H9 (cell line): ENCODE data around the gene POLR3F. TPM values are rescaled to one million over a fixed set of nuclear protein-coding genes. Genes with fewer than 3 reads are reported as not detected.

Experiments
- DNase-seq: peaks from one replicate; pipeline ENCODE4 v3.0.0-alpha.2; 2017
- H2AFZ ChIP-seq: one replicate; pipeline ENCODE4 v1.6.1; 2013; ENCODE audit warnings: mild to moderate bottlenecking, low read length, control low read depth, moderate library complexity
- H2AK5ac ChIP-seq: 2 replicates; pipeline ENCODE4 v1.6.1; 2013; ENCODE audit warnings: low read length, control low read depth, mixed read lengths; ENCODE audit not compliant: insufficient read length
- H2BK120ac ChIP-seq: one replicate; pipeline ENCODE4 v1.6.1; 2013; ENCODE audit warnings: low read depth, mild to moderate bottlenecking, low read length, control low read depth, inconsistent platforms; ENCODE audit not compliant: poor library complexity, severe bottlenecking
- H2BK12ac ChIP-seq: 2 replicates; pipeline ENCODE4 v1.6.1; 2013; ENCODE audit warnings: low read length, control low read depth, mixed read lengths, low read depth; ENCODE audit not compliant: insufficient read length
- H2BK15ac ChIP-seq: 2 replicates; pipeline ENCODE4 v1.6.1; 2013; ENCODE audit warnings: low read depth, low read length, control low read depth
- H2BK20ac ChIP-seq: one replicate; pipeline ENCODE4 v1.6.1; 2013; ENCODE audit warnings: low read depth, mild to moderate bottlenecking, low read length, control low read depth, inconsistent platforms; ENCODE audit not compliant: poor library complexity, severe bottlenecking
- H2BK5ac ChIP-seq: 2 replicates; pipeline ENCODE4 v1.6.1; 2013; ENCODE audit warnings: low read length, control low read depth, mixed read lengths; ENCODE audit not compliant: insufficient read length
- H3K14ac ChIP-seq: 2 replicates; pipeline ENCODE4 v1.6.1; 2013; ENCODE audit warnings: low read length, control low read depth; ENCODE audit not compliant: insufficient read depth
- H3K18ac ChIP-seq: 2 replicates; pipeline ENCODE4 v1.6.1; 2013; ENCODE audit warnings: low read depth, mild to moderate bottlenecking, mixed read lengths, low read length, control low read depth; ENCODE audit not compliant: insufficient read length
- H3K23ac ChIP-seq: 2 replicates; pipeline ENCODE4 v1.6.1; 2013; ENCODE audit warnings: low read length, control low read depth, mixed read lengths, low read depth; ENCODE audit not compliant: insufficient read length
- H3K23me2 ChIP-seq: 2 replicates; pipeline ENCODE4 v1.6.1; 2013; ENCODE audit warnings: low read depth, mild to moderate bottlenecking, mixed read lengths, low read length, control low read depth; ENCODE audit not compliant: insufficient read length, poor library complexity, severe bottlenecking
- H3K27ac ChIP-seq: 2 replicates; pipeline ENCODE4 v1.5.1; 2013; ENCODE audit warnings: low read length, control low read depth, mixed read lengths, low read depth; ENCODE audit not compliant: insufficient read length
- H3K27me3 ChIP-seq: 2 replicates; pipeline ENCODE4 v1.6.1; 2013; ENCODE audit warnings: low read length, control low read depth, inconsistent platforms; ENCODE audit not compliant: insufficient read depth
- H3K4ac ChIP-seq: 2 replicates; pipeline ENCODE4 v1.6.1; 2013; ENCODE audit warnings: low read depth, mild to moderate bottlenecking, control low read depth, inconsistent platforms, low read length, moderate library complexity
- H3K4me1 ChIP-seq: 2 replicates; pipeline ENCODE4 v1.6.1; 2013; ENCODE audit warnings: low read length, control low read depth, inconsistent platforms; ENCODE audit not compliant: insufficient read depth
- H3K4me2 ChIP-seq: 2 replicates; pipeline ENCODE4 v1.6.1; 2013; ENCODE audit warnings: low read length, control low read depth, mixed read lengths; ENCODE audit not compliant: insufficient read length, insufficient read depth
- H3K56ac ChIP-seq: 2 replicates; pipeline ENCODE4 v1.6.1; 2013; ENCODE audit warnings: low read depth, mild to moderate bottlenecking, mixed read lengths, low read length, control low read depth; ENCODE audit not compliant: insufficient read length
- H3K79me1 ChIP-seq: 2 replicates; pipeline ENCODE4 v1.6.1; 2013; ENCODE audit warnings: low read depth, mild to moderate bottlenecking, moderate library complexity, low read length, control low read depth, inconsistent platforms; ENCODE audit not compliant: insufficient read depth, poor library complexity, severe bottlenecking
- H3K79me2 ChIP-seq: 2 replicates; pipeline ENCODE4 v1.6.1; 2013; ENCODE audit warnings: low read length, control low read depth, inconsistent platforms; ENCODE audit not compliant: insufficient read depth
- H3K9ac ChIP-seq: 2 replicates; pipeline ENCODE4 v1.6.1; 2013; ENCODE audit warnings: low read length, control low read depth, mixed read lengths; ENCODE audit not compliant: insufficient read length; ENCODE audit errors: extremely low read depth
- H3K9me3 ChIP-seq: one replicate; pipeline ENCODE4 v1.6.1; 2013; ENCODE audit warnings: low read depth, low read length, inconsistent platforms; ENCODE audit not compliant: control insufficient read depth
- H3T11ph ChIP-seq: one replicate; pipeline ENCODE4 v1.6.1; 2013; ENCODE audit warnings: mild to moderate bottlenecking, low read length, control low read depth, inconsistent platforms
- H4K20me1 ChIP-seq: one replicate; pipeline ENCODE4 v1.6.1; 2013; ENCODE audit not compliant: control insufficient read depth, insufficient read length, insufficient read depth
- H4K5ac ChIP-seq: 2 replicates; pipeline ENCODE4 v1.6.1; 2013; ENCODE audit warnings: low read depth, mild to moderate bottlenecking, mixed read lengths, low read length, control low read depth; ENCODE audit not compliant: insufficient read length
- H4K8ac ChIP-seq: replicated peaks from 2 replicates; pipeline ENCODE4 v1.6.1; 2013; ENCODE audit warnings: low read length, control low read depth, mixed read lengths, low read depth; ENCODE audit not compliant: insufficient read length
- H4K91ac ChIP-seq: 2 replicates; pipeline ENCODE4 v1.6.1; 2013; ENCODE audit warnings: low read depth, mild to moderate bottlenecking, moderate library complexity, mixed read lengths, low read length, control low read depth; ENCODE audit not compliant: insufficient read length
- H3K27ac Mint-ChIP-seq, 3 experiments: 2 replicates in 2 of 3; 3 replicates in 1 of 3; pipeline ENCODE4 v1.8.0; 2020 to 2021; ENCODE audit warnings: mixed read lengths in 3 of 3, mild to moderate bottlenecking in 1 of 3, moderate library complexity in 1 of 3
- H3K27me3 Mint-ChIP-seq: 2 replicates; pipeline ENCODE4 v1.8.0; 2021; ENCODE audit warnings: low read depth, mild to moderate bottlenecking, moderate library complexity, mixed read lengths
- H3K36me3 Mint-ChIP-seq, 3 experiments: 2 replicates in 2 of 3; 3 replicates in 1 of 3; pipeline ENCODE4 v1.8.0; 2020 to 2021; ENCODE audit warnings: low read depth in 3 of 3, mixed read lengths in 3 of 3; ENCODE audit not compliant: insufficient read depth in 1 of 3
- H3K4me1 Mint-ChIP-seq, 2 experiments: 2 replicates each; pipeline ENCODE4 v1.8.0; 2020; ENCODE audit warnings: mixed read lengths in 2 of 2
- H3K4me3 Mint-ChIP-seq, 2 experiments: 2 replicates in 1 of 2; 3 replicates in 1 of 2; pipeline ENCODE4 v1.8.0; 2020 to 2021; ENCODE audit warnings: mild to moderate bottlenecking in 2 of 2, mixed read lengths in 2 of 2, moderate library complexity in 1 of 2
- H3K9me3 Mint-ChIP-seq, 2 experiments: 2 replicates in 1 of 2; 3 replicates in 1 of 2; pipeline ENCODE4 v1.8.0; 2020; ENCODE audit warnings: mild to moderate bottlenecking in 2 of 2, mixed read lengths in 2 of 2, moderate library complexity in 1 of 2
- WGBS: extraction: QIAGEN DNeasy Blood & Tissue Kit; methylation state at CpG from one replicate; pipeline ENCODE4 v1.1.7; 2013; ENCODE audit warnings: missing lambda C conversion rate, low lambda C conversion rate, mixed read lengths; ENCODE audit not compliant: insufficient read length; ENCODE audit errors: extremely low coverage; 5-methylcytosine and 5-hydroxymethylcytosine counted together
- total RNA-seq: library from RNA; stranded (reverse); gene quantifications from 2 replicates; pipeline ENCODE4 v1.2.1, GENCODE V29; 2021
- TF ChIP-seq, protein P1 (sequence below): fragments of 200-600 bp; sonication (generic); conservative IDR thresholded peaks from 3 replicates; pipeline ENCODE4 v1.8.0; 2021; ENCODE audit warnings: antibody characterized with exemption, mild to moderate bottlenecking

POLR3F gene
- total RNA-seq, 1 experiment from 2014 or later, result 16.1 TPM

- H4K5ac ChIP-seq, result no peak overlapping the region
- no peak overlapping the region for H3K56ac ChIP-seq
- no peaks in the 10 kb centered on the region for H3K79me1 ChIP-seq
- no peak overlapping the region for H2BK15ac ChIP-seq
- H4K8ac ChIP-seq, result no peak overlapping the region
- H3K4me1 ChIP-seq, result no peaks in the 10 kb centered on the region
- H2BK120ac ChIP-seq, result no peak overlapping the region
- H3K9me3 Mint-ChIP-seq, result no peaks in the 10 kb centered on the region
- H3K23ac ChIP-seq, result no peak overlapping the region
- no CpG with 5 or more reads among the region's 2 CpGs for WGBS
- H3K4ac ChIP-seq, result no peak overlapping the region
- no peaks in the 10 kb centered on the region for H3K23me2 ChIP-seq
- no peak overlapping the region for H3K14ac ChIP-seq
- H2BK12ac ChIP-seq, result no peak overlapping the region
- DNase-seq, result no peak
- no peak overlapping the region for H3K18ac ChIP-seq
- H3K9me3 ChIP-seq, result no peaks in the 10 kb centered on the region
- no peaks in the 10 kb centered on the region for H3K27me3 Mint-ChIP-seq
- H3K4me2 ChIP-seq, result no peak overlapping the region
- peaks cover 35 to 82% (median 76%) of the 10 kb centered on the region in 3 experiments; a peak in 6 of 7 replicates for H3K36me3 Mint-ChIP-seq
- H4K20me1 ChIP-seq, result no peaks in the 10 kb centered on the region
- no peak overlapping the region for H4K91ac ChIP-seq
- no peak overlapping the region for H2BK5ac ChIP-seq
- H3K27ac Mint-ChIP-seq, result no peak overlapping the region; a peak in 1 of 7 replicates
- H2AK5ac ChIP-seq, result no peak overlapping the region
- H2BK20ac ChIP-seq, result no peak overlapping the region
- H3K79me2 ChIP-seq, result no peaks in the 10 kb centered on the region
- no peaks in the 10 kb centered on the region for H3K4me1 Mint-ChIP-seq
- TF ChIP-seq, protein P1, sequence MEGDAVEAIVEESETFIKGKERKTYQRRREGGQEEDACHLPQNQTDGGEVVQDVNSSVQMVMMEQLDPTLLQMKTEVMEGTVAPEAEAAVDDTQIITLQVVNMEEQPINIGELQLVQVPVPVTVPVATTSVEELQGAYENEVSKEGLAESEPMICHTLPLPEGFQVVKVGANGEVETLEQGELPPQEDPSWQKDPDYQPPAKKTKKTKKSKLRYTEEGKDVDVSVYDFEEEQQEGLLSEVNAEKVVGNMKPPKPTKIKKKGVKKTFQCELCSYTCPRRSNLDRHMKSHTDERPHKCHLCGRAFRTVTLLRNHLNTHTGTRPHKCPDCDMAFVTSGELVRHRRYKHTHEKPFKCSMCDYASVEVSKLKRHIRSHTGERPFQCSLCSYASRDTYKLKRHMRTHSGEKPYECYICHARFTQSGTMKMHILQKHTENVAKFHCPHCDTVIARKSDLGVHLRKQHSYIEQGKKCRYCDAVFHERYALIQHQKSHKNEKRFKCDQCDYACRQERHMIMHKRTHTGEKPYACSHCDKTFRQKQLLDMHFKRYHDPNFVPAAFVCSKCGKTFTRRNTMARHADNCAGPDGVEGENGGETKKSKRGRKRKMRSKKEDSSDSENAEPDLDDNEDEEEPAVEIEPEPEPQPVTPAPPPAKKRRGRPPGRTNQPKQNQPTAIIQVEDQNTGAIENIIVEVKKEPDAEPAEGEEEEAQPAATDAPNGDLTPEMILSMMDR, result no peak
- no peak overlapping the region for H3K27ac ChIP-seq
- no peak overlapping the region for H3K9ac ChIP-seq
- H3K4me3 Mint-ChIP-seq, result no peak overlapping the region
- H3K27me3 ChIP-seq, result no peaks in the 10 kb centered on the region
- H2AFZ ChIP-seq, result no peak overlapping the region
- H3T11ph ChIP-seq, result no peak overlapping the region
Observed at GRCh38 chr20:18527339-18527738, 60.1 kb downstream of the POLR3F start.
